HCT116 (cell line): ENCODE results near the gene OPTN. TPM values are rescaled to one million over a fixed set of nuclear protein-coding genes. Genes with fewer than 3 reads are reported as not detected.

ENCODE experiments used
- ATAC-seq: fragments of 200-7000 bp; cut with Tn5 transposase; 2 replicates; pipeline ENCODE4 v1.9.1; 2020; ENCODE audit warnings: mild to moderate bottlenecking, moderate library complexity
- BruUV-seq: library from RNA; stranded (reverse); fragments of 400-500 nt; replicated peaks from 2 replicates; lab custom pipeline; 2021; lab: Mats Ljungman, UMichigan
- CTCF ChIA-PET: fragments of 300-600 bp; sonication (Branson Sonifier 250); formaldehyde crosslinking; loops from one replicate; lab custom pipeline; 2021; ENCODE audit warnings: antibody characterized with exemption; lab: Charles Lee
- POLR2A ChIA-PET: fragments of 300-600, 350-600 bp; sonication (Branson Sonifier 250); formaldehyde crosslinking; loops from one replicate; lab custom pipeline; 2021; ENCODE audit warnings: antibody characterized with exemption; lab: Charles Lee
- RAD21 ChIA-PET, 2 experiments: fragments of 300-600 bp; sonication (Branson Sonifier 250); formaldehyde crosslinking; loops; one replicate each; lab custom pipeline; 2023; ENCODE audit warnings: low total read pairs in 2 of 2; ENCODE audit not compliant: uncharacterized antibody in 2 of 2, unreplicated experiment in 2 of 2, low non-redundant PET in 1 of 2; lab: Charles Lee
- DNase-seq: peaks from one replicate; pipeline ENCODE4 v3.0.0-alpha.2; 2010; ENCODE audit warnings: low read depth, low spot score
- H2AFZ ChIP-seq: fragments of 200-600 bp; shearing (Covaris generic), sonication (generic); 2 replicates; pipeline ENCODE4 v1.6.1; 2017; ENCODE audit warnings: low read depth, mixed run types, mixed read lengths, antibody characterized with exemption, low read length; ENCODE audit not compliant: poor library complexity, severe bottlenecking
- H3K27ac ChIP-seq: 2 replicates; pipeline ENCODE4 v1.5.1; 2012; ENCODE audit warnings: low read depth, low read length
- H3K27me3 ChIP-seq: fragments of 200-600 bp; sonication (generic); 2 replicates; pipeline ENCODE4 v1.6.1; 2016; ENCODE audit warnings: mixed run types, low read length, mixed read lengths; ENCODE audit not compliant: insufficient read depth
- H3K36me3 ChIP-seq, 2 experiments: fragments of 200-500 bp in 1 of 2; fragments of 200-600 bp in 1 of 2; sonication (Bioruptor generic) in 1 of 2; sonication (generic) in 1 of 2; 2 replicates each; pipeline versions ENCODE4 v1.5.1 to v1.6.1; 2014 to 2016; ENCODE audit warnings: low read length in 2 of 2, inconsistent platforms in 1 of 2, mixed read lengths in 1 of 2, mixed run types in 1 of 2; ENCODE audit not compliant: insufficient read depth in 2 of 2, control insufficient read depth in 1 of 2
- H3K4me1 ChIP-seq, 2 experiments: fragments of 200-600 bp in 1 of 2; sonication (generic) in 1 of 2; 2 replicates each; pipeline versions ENCODE4 v1.5.1 to v1.6.1; 2012 to 2017; ENCODE audit warnings: low read length in 2 of 2, inconsistent platforms in 1 of 2, mild to moderate bottlenecking in 1 of 2, mixed read lengths in 1 of 2, mixed run types in 1 of 2, moderate library complexity in 1 of 2; ENCODE audit not compliant: insufficient read depth in 2 of 2, control insufficient read depth in 1 of 2
- H3K4me2 ChIP-seq: fragments of 200-600 bp; sonication (generic); 2 replicates; pipeline ENCODE4 v1.6.1; 2017; ENCODE audit warnings: mixed run types, low read length, mixed read lengths
- H3K4me3 ChIP-seq, 2 experiments: fragments of 200-600 bp in 1 of 2; sonication (generic) in 1 of 2; replicated peaks in 1 of 2; 2 replicates each; pipeline ENCODE4 v1.5.1; 2011 to 2016; ENCODE audit warnings: low read length in 2 of 2, control low read depth in 1 of 2, low read depth in 1 of 2, mild to moderate bottlenecking in 1 of 2, mixed read lengths in 1 of 2, mixed run types in 1 of 2
- H3K79me2 ChIP-seq: fragments of 200-600 bp; sonication (generic); 2 replicates; pipeline ENCODE4 v1.6.1; 2017; ENCODE audit warnings: mild to moderate bottlenecking, mixed run types, low read length, moderate library complexity, mixed read lengths; ENCODE audit not compliant: insufficient read depth
- H3K9ac ChIP-seq: fragments of 200-600 bp; sonication (generic); 2 replicates; pipeline ENCODE4 v1.6.1; 2016; ENCODE audit warnings: low read length, mixed read lengths
- H3K9me2 ChIP-seq: fragments of 200-600 bp; sonication (generic), shearing (Covaris generic); 2 replicates; pipeline ENCODE4 v1.6.1; 2017; ENCODE audit warnings: mixed run types, mild to moderate bottlenecking, moderate library complexity; ENCODE audit not compliant: insufficient read depth
- H3K9me3 ChIP-seq, 2 experiments: fragments of 200-500 bp in 1 of 2; fragments of 200-600 bp in 1 of 2; sonication (Bioruptor generic) in 1 of 2; sonication (generic) in 1 of 2; 2 replicates each; pipeline ENCODE4 v1.6.1; 2014 to 2017; ENCODE audit warnings: low read length in 2 of 2, mixed read lengths in 2 of 2, inconsistent platforms in 1 of 2, low read depth in 1 of 2, mild to moderate bottlenecking in 1 of 2, mixed run types in 1 of 2, moderate library complexity in 1 of 2; ENCODE audit not compliant: control insufficient read depth in 1 of 2, insufficient read depth in 1 of 2
- H4K20me1 ChIP-seq: fragments of 200-600 bp; sonication (generic), shearing (Covaris generic); 2 replicates; pipeline ENCODE4 v1.6.1; 2017; ENCODE audit warnings: mixed run types, mild to moderate bottlenecking, moderate library complexity; ENCODE audit not compliant: insufficient read depth
- ATF3 ChIP-seq: IDR thresholded peaks from 2 replicates; pipeline ENCODE4 v1.6.1; 2012
- CBX3 ChIP-seq: IDR thresholded peaks from 2 replicates; pipeline ENCODE4 v1.6.1; 2012; ENCODE audit warnings: low read depth
- CEBPB ChIP-seq: IDR thresholded peaks from 2 replicates; pipeline ENCODE4 v1.6.1; 2012; ENCODE audit warnings: low read depth
- CTCF ChIP-seq, 3 experiments: fragments of 200-600 bp in 1 of 3; sonication (generic) in 1 of 3; IDR thresholded peaks in 2 of 3; conservative IDR thresholded peaks in 1 of 3; 2 replicates each; pipeline ENCODE4 v1.5.1; 2012 to 2017; ENCODE audit warnings: low read depth in 2 of 3, low read length in 2 of 3, antibody characterized with exemption in 1 of 3, borderline replicate concordance in 1 of 3, control low read depth in 1 of 3, mild to moderate bottlenecking in 1 of 3, mixed read lengths in 1 of 3, mixed run types in 1 of 3, moderate library complexity in 1 of 3; ENCODE audit not compliant: insufficient read depth in 1 of 3
- EGR1 ChIP-seq: IDR thresholded peaks from 2 replicates; pipeline ENCODE4 v1.6.1; 2012; ENCODE audit warnings: low read depth
- EZH2 ChIP-seq: fragments of 200-600 bp; sonication (generic); IDR thresholded peaks from 2 replicates; pipeline ENCODE4 v1.6.1; 2017; ENCODE audit warnings: antibody characterized with exemption, mixed run types
- FOSL1 ChIP-seq: IDR thresholded peaks from 2 replicates; pipeline ENCODE4 v1.6.1; 2012; ENCODE audit warnings: low read depth
- JUND ChIP-seq: IDR thresholded peaks from 2 replicates; pipeline ENCODE4 v1.6.1; 2012
- POLR2A ChIP-seq: IDR thresholded peaks from 2 replicates; pipeline ENCODE4 v1.7.0; 2011; ENCODE audit warnings: borderline replicate concordance; ENCODE audit not compliant: insufficient read depth, insufficient read length; ENCODE audit errors: extremely low read depth
- POLR2AphosphoS5 ChIP-seq: IDR thresholded peaks from 2 replicates; pipeline ENCODE4 v1.6.1; 2011; ENCODE audit warnings: mild to moderate bottlenecking, low read depth, low read length, moderate library complexity
- RAD21 ChIP-seq: IDR thresholded peaks from 2 replicates; pipeline ENCODE4 v1.6.1; 2012; ENCODE audit warnings: low read depth, mild to moderate bottlenecking
- REST ChIP-seq: IDR thresholded peaks from 2 replicates; pipeline ENCODE4 v1.6.1; 2012; ENCODE audit warnings: low read depth
- SIN3A ChIP-seq: IDR thresholded peaks from 2 replicates; pipeline ENCODE4 v1.6.1; 2012; ENCODE audit warnings: low read depth
- SP1 ChIP-seq: IDR thresholded peaks from 2 replicates; pipeline ENCODE4 v1.6.1; 2012; ENCODE audit warnings: low read depth
- SRF ChIP-seq: IDR thresholded peaks from 2 replicates; pipeline ENCODE4 v1.6.1; 2012; ENCODE audit warnings: low read depth
- TCF7L2 ChIP-seq: IDR thresholded peaks from 2 replicates; pipeline ENCODE4 v1.7.0; 2011; ENCODE audit warnings: borderline replicate concordance, inconsistent platforms; ENCODE audit not compliant: insufficient read depth, insufficient read length; ENCODE audit errors: extremely low read depth
- ZBTB33 ChIP-seq: IDR thresholded peaks from 2 replicates; pipeline ENCODE4 v1.6.1; 2011; ENCODE audit warnings: mild to moderate bottlenecking, low read length, moderate library complexity; ENCODE audit not compliant: insufficient replicate concordance; ENCODE audit errors: extremely low read depth
- ZFX ChIP-seq: fragments of 450-650 bp; IDR thresholded peaks from 2 replicates; pipeline ENCODE4 v1.6.1; 2017
- ZNF274 ChIP-seq: fragments of 200-500 bp; sonication (Bioruptor generic); IDR thresholded peaks from 2 replicates; pipeline ENCODE4 v1.6.1; 2014; ENCODE audit warnings: mild to moderate bottlenecking, low read depth, low read length, inconsistent platforms
- intact Hi-C: fragments of 100-400 bp; cut with micrococcal nuclease; formaldehyde crosslinking; loops from 2 replicates; pipeline ENCODE4 v1.10.0; 2022
- total RNA-seq: library from RNA; stranded (reverse); gene quantifications from one replicate; pipeline ENCODE4 v1.2.1, GENCODE V29; 2021; ENCODE audit not compliant: unreplicated experiment

The OPTN gene
- total RNA-seq, 1 experiment from 2014 or later, result 17.0 TPM

- TF ChIP-seq POLR2AphosphoS5, result no peak
- no peak for TF ChIP-seq FOSL1
- no peak for TF ChIP-seq ATF3
- no peak for TF ChIP-seq SIN3A
- TF ChIP-seq RAD21, result no peak
Observed at GRCh38 chr10:13139676-13140075, 39.7 kb downstream of the OPTN start (continued).

GRCh38 chr10:13140627-13141190 lies 40.7 kb downstream of the OPTN start:
- H3K9ac ChIP-seq, result no peak overlapping the region
- TF ChIP-seq REST (no peak), TCF7L2 (no peak), CEBPB (no peak), ZNF274 (no peak), RAD21 (no peak), FOSL1 (no peak), POLR2AphosphoS5 (no peak), EGR1 (no peak), CBX3 (no peak), ZFX (no peak), JUND (no peak), POLR2A (no peak), EZH2 (no peak), ZBTB33 (no peak), SP1 (no peak), CTCF (IDR thresholded peaks at IDR 0.05 in 2 of 3, conservative IDR thresholded peaks at IDR 0.05 in 1 of 3; ENCODE audit: borderline replicate concordance in 1 of 3, insufficient read depth in 1 of 3, low read depth in 2 of 3, low read length in 2 of 3) (no peak), SRF (no peak)
- ChIA-PET CTCF (no interaction called here), POLR2A (no interaction called here), RAD21 (no interaction called here)
- H3K79me2 ChIP-seq, result no peaks in the 10 kb centered on the region
- intact Hi-C loops, result no loop called here
- BruUV-seq, result no TSS peak
- no peak overlapping the region for H2AFZ ChIP-seq
- no peaks in the 10 kb centered on the region for H3K36me3 ChIP-seq
- ATAC-seq (no peak), DNase-seq (no peak)
- H3K27me3 ChIP-seq, result no peaks in the 10 kb centered on the region
- H3K4me1 ChIP-seq, result no peaks in the 10 kb centered on the region
- no peaks in the 10 kb centered on the region for H4K20me1 ChIP-seq
- no peaks in the 10 kb centered on the region for H3K9me2 ChIP-seq
- H3K4me2 ChIP-seq, result no peak overlapping the region
- no peaks in the 10 kb centered on the region for H3K9me3 ChIP-seq
- no peak overlapping the region for H3K4me3 ChIP-seq
- H3K27ac ChIP-seq, result no peak overlapping the region
